ENCODE results near the gene YJU2. TPM values are rescaled to one million over a fixed set of nuclear protein-coding genes. Genes with fewer than 3 reads are reported as not detected.

Gene YJU2
- polyA plus RNA-seq, 1 of the 3 experiments (the other 2 are of a cell fraction): 29.0 TPM

DNA sequence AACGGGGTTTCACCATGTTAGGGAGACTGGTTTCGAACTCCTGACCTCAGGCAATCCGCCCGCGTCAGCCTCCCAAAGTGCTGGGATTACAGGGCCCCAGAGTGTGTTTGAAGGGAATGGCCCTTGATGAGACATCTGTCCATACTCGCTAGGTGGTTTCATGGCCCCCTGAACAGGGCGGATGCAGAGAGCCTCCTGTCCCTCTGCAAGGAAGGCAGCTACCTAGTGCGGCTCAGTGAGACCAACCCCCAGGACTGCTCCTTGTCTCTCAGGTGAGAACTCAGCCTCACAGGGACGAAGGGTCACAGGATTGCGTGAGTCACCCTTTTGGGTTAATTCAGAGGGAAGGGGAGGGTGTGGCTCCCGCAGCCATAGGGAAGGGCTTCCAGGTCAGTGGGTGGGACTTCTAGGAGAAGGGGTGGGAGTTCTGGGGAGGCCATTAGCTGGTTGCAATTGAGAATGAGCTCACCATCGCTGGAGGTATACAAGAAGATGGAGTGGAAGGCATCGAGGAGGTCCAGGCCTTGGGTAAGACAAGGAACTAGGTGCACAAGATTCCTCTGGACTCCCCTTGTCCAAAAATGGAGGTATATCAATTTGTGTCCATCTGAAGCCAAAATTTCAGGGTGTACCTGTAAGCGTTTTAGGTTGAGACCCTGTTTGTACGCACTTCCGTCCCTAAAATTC lies 41.4 kb downstream of the YJU2 start:
- no peak for DNase-seq
- POLR2A ChIA-PET: no interaction called here
- H3K4me3 ChIP-seq (ENCODE audit: low read depth in 2 of 2, low read length in 1 of 2): no peak overlapping the region
- 84% methylated on average over 15 of the region's 16 CpGs for WGBS (ENCODE audit: low lambda C conversion rate)
- H3K9me2 ChIP-seq: no peaks in the 10 kb centered on the region
- H3K9ac ChIP-seq: no peak overlapping the region
- H3K9me3 ChIP-seq: no peaks in the 10 kb centered on the region
- H3K79me2 ChIP-seq (ENCODE audit: insufficient read depth): no peaks in the 10 kb centered on the region
- H4K20me1 ChIP-seq (ENCODE audit: insufficient read depth): no peaks in the 10 kb centered on the region
- no peak overlapping the region for H3K4me2 ChIP-seq
- no peak overlapping the region for H3K27ac ChIP-seq (ENCODE audit: low read depth in 2 of 2, low read length in 1 of 2)
- no peaks in the 10 kb centered on the region for H3K27me3 ChIP-seq (ENCODE audit: insufficient read depth)
- H3K4me1 ChIP-seq (ENCODE audit: control insufficient read depth in 1 of 2, insufficient read depth in 2 of 2, low read depth in 1 of 2, low read length in 1 of 2): peaks cover 0 to 7% of the 10 kb centered on the region in 2 experiments; a peak in 1 of 4 replicates
- H3K36me3 ChIP-seq (replicated peaks in 1 of 2; ENCODE audit: control insufficient read depth in 1 of 2, insufficient read depth in 2 of 2, low read length in 1 of 2): no peaks in the 10 kb centered on the region
- TF ChIP-seq RAD21 (IDR thresholded peaks at IDR 0.05; ENCODE audit: low read length) (no peak), MEF2A (IDR thresholded peaks at IDR 0.05; ENCODE audit: borderline replicate concordance, low read depth) (no peak), RXRA (IDR thresholded peaks at IDR 0.05; ENCODE audit: borderline replicate concordance, low read depth) (no peak), POLR2AphosphoS5 (IDR thresholded peaks at IDR 0.05; ENCODE audit: low read depth, low read length) (no peak), SMC3 (IDR thresholded peaks at IDR 0.05; ENCODE audit: low read depth, low read length) (no peak), ZBTB33 (IDR thresholded peaks at IDR 0.05; ENCODE audit: borderline replicate concordance, low read depth) (no peak), NRF1 (IDR thresholded peaks at IDR 0.05; ENCODE audit: low read depth, low read length) (no peak), REST (IDR thresholded peaks at IDR 0.05; ENCODE audit: low read depth, low read length) (no peak), FOXM1 (IDR thresholded peaks at IDR 0.05; ENCODE audit: low read depth) (no peak), USF2 (IDR thresholded peaks at IDR 0.05; ENCODE audit: borderline replicate concordance, low read depth, low read length) (no peak), EZH2phosphoT487 (IDR thresholded peaks at IDR 0.05; ENCODE audit: borderline replicate concordance, low read depth) (no peak), MXI1 (IDR thresholded peaks at IDR 0.05; ENCODE audit: low read depth, low read length) (no peak), GABPA (IDR thresholded peaks at IDR 0.05; ENCODE audit: low read depth) (no peak), YY1 (IDR thresholded peaks at IDR 0.05; ENCODE audit: low read depth) (no peak), FOXJ3 (CRISPR knock-in tag; IDR thresholded peaks at IDR 0.05) (no peak), ELF1 (IDR thresholded peaks at IDR 0.05) (no peak), FOSL2 (IDR thresholded peaks at IDR 0.05; ENCODE audit: borderline replicate concordance, low read depth) (no peak)
- TF ChIP-seq, protein P1, sequence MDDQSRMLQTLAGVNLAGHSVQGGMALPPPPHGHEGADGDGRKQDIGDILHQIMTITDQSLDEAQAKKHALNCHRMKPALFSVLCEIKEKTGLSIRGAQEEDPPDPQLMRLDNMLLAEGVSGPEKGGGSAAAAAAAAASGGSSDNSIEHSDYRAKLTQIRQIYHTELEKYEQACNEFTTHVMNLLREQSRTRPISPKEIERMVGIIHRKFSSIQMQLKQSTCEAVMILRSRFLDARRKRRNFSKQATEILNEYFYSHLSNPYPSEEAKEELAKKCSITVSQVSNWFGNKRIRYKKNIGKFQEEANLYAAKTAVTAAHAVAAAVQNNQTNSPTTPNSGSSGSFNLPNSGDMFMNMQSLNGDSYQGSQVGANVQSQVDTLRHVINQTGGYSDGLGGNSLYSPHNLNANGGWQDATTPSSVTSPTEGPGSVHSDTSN (IDR thresholded peaks at IDR 0.05): no peak
- no peak overlapping the region for H2AFZ ChIP-seq (ENCODE audit: low read depth)
- H3F3A ChIP-seq (replicated peaks; ENCODE audit: insufficient read depth): no peaks in the 10 kb centered on the region
- CTCF ChIA-PET: interaction anchor here (1.0 to 1.3 kb wide), 2 partner anchors 9 to 46 kb away, joined by 3 to 4 read pairs; partner anchors contain the start of gene SHD

Data from SK-N-SH (cell line).